ENCODE data around the gene BTBD2. TPM values are rescaled to one million over a fixed set of nuclear protein-coding genes. Genes with fewer than 3 reads are reported as not detected.

BTBD2 gene
- polyA plus RNA-seq, 3 donors = 2.8 to 36.0 (median 3.3) TPM

DNA sequence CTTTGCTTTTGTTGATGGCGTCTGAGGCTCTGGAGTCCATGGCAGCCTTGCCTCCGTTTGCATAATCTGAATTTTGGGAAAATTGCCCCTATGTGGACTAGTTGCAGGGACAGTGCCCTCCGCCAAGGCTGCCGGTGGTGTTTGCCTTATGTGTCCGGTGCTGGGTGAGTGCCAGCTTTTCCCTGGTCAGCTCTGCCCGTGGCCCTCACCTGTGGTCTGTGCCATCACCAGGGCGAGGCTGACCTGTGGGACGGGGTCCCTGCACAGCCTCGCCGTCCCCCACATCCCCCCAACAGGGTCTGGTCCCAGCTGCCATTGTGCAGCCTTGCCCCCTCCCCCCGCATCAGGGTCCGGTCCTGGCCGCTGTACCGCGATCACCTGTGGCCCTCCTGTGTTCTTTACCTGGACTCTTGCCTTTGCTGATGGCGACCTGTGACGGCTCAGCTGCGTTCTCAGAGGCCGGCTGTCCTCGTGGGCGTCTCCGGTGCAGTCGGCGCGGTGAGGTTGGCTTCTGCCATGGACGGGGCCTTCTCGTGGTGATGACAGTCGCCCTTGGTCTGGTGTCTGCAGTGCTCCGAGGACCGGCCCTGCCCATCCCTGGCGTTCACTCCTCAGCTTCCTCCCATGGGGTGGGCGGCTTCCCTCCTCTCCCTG, 61.9 kb downstream of the BTBD2 start:
- Histone ChIP-seq H3K27ac (ENCODE audit: low read depth in 1 of 2, low read length in 2 of 2) (no peak overlapping the region), H3K4me2 (replicated peaks; ENCODE audit: extremely low read depth, low read length, poor library complexity, severe bottlenecking) (no peak overlapping the region), H3K4me3 (replicated peaks in 1 of 3; ENCODE audit: low read depth in 2 of 3, low read length in 3 of 3) (no peak overlapping the region), H3K4me1 (ENCODE audit: control insufficient read depth in 1 of 2, insufficient read depth in 2 of 2, low read length in 2 of 2) (peaks cover 9 to 23% of the 10 kb centered on the region in 2 donors), H4K20me1 (ENCODE audit: insufficient read depth, low read length) (peaks cover 100% of the 10 kb centered on the region), H3K27me3 (ENCODE audit: control insufficient read depth in 2 of 2, insufficient read depth in 2 of 2, low read length in 2 of 2) (no peaks in the 10 kb centered on the region), H3K79me2 (ENCODE audit: insufficient read depth, low read length) (peaks cover 97% of the 10 kb centered on the region), H3K9me3 (replicated peaks in 1 of 2; ENCODE audit: control insufficient read depth in 1 of 2, insufficient read depth in 1 of 2, low read length in 2 of 2) (no peaks in the 10 kb centered on the region), H3K36me3 (replicated peaks in 1 of 2; ENCODE audit: control insufficient read depth in 1 of 2, insufficient read depth in 2 of 2, low read length in 2 of 2) (peaks cover 33 to 55% of the 10 kb centered on the region in 2 donors), H3K9ac (ENCODE audit: insufficient read depth, low read length, poor library complexity, severe bottlenecking) (no peak overlapping the region), H2AFZ (ENCODE audit: insufficient read depth, low read depth, low read length, poor library complexity, severe bottlenecking) (no peak overlapping the region)
- peaks cover 16% of the 10 kb centered on the region for H3K4me1 Mint-ChIP-seq
- no peaks in the 10 kb centered on the region for H3K27me3 Mint-ChIP-seq (ENCODE audit: low read depth in 3 of 3)
- DNase-seq = no peak
- 96% methylated on average over 28 of the region's 32 CpGs for WGBS (ENCODE audit: insufficient coverage)
- intact Hi-C loops (cut with micrococcal nuclease) = no loop called here
- no peaks in the 10 kb centered on the region for H3K9me3 Mint-ChIP-seq
- peaks cover 23 to 49% of the 10 kb centered on the region in 2 donors for H3K36me3 Mint-ChIP-seq
- H3K4me3 Mint-ChIP-seq = no peak overlapping the region
- peak overlapping the region in 1 of 7 donors; percentile 54 for H3K27ac Mint-ChIP-seq
- TF ChIP-seq, protein P1, sequence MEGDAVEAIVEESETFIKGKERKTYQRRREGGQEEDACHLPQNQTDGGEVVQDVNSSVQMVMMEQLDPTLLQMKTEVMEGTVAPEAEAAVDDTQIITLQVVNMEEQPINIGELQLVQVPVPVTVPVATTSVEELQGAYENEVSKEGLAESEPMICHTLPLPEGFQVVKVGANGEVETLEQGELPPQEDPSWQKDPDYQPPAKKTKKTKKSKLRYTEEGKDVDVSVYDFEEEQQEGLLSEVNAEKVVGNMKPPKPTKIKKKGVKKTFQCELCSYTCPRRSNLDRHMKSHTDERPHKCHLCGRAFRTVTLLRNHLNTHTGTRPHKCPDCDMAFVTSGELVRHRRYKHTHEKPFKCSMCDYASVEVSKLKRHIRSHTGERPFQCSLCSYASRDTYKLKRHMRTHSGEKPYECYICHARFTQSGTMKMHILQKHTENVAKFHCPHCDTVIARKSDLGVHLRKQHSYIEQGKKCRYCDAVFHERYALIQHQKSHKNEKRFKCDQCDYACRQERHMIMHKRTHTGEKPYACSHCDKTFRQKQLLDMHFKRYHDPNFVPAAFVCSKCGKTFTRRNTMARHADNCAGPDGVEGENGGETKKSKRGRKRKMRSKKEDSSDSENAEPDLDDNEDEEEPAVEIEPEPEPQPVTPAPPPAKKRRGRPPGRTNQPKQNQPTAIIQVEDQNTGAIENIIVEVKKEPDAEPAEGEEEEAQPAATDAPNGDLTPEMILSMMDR (IDR thresholded peaks at IDR 0.05) = no peak

- no peak overlapping the region for H3K27ac ChIP-seq (ENCODE audit: low read depth in 1 of 2, low read length in 2 of 2)
- H3K9me3 Mint-ChIP-seq = no peaks in the 10 kb centered on the region
- no peak for DNase-seq
- TF ChIP-seq, protein P1 (IDR thresholded peaks at IDR 0.05) = no peak
- H3K27me3 ChIP-seq (ENCODE audit: control insufficient read depth in 2 of 2, insufficient read depth in 2 of 2, low read length in 2 of 2) = no peaks in the 10 kb centered on the region
- no peak overlapping the region for H3K4me3 ChIP-seq (replicated peaks in 1 of 3; ENCODE audit: low read depth in 2 of 3, low read length in 3 of 3)
- H3K27me3 Mint-ChIP-seq (ENCODE audit: low read depth in 3 of 3) = no peaks in the 10 kb centered on the region
- peaks cover 100% of the 10 kb centered on the region for H4K20me1 ChIP-seq (ENCODE audit: insufficient read depth, low read length)
- WGBS (ENCODE audit: insufficient coverage) = 93% methylated on average over 16 of the region's 19 CpGs
- H3K79me2 ChIP-seq (ENCODE audit: insufficient read depth, low read length) = peaks cover 99% of the 10 kb centered on the region
- H3K36me3 ChIP-seq (replicated peaks in 1 of 2; ENCODE audit: control insufficient read depth in 1 of 2, insufficient read depth in 2 of 2, low read length in 2 of 2) = peaks cover 33 to 55% of the 10 kb centered on the region in 2 donors
- peaks cover 12 to 28% of the 10 kb centered on the region in 2 donors for H3K4me1 ChIP-seq (ENCODE audit: control insufficient read depth in 1 of 2, insufficient read depth in 2 of 2, low read length in 2 of 2)
- H3K9me3 ChIP-seq (replicated peaks in 1 of 2; ENCODE audit: control insufficient read depth in 1 of 2, insufficient read depth in 1 of 2, low read length in 2 of 2) = no peaks in the 10 kb centered on the region
- H3K4me2 ChIP-seq (replicated peaks; ENCODE audit: extremely low read depth, low read length, poor library complexity, severe bottlenecking) = no peak overlapping the region
- intact Hi-C loops (cut with micrococcal nuclease) = no loop called here
- H3K9ac ChIP-seq (ENCODE audit: insufficient read depth, low read length, poor library complexity, severe bottlenecking) = no peak overlapping the region
- no peak overlapping the region for H3K27ac Mint-ChIP-seq
- H3K4me1 Mint-ChIP-seq = peaks cover 20% of the 10 kb centered on the region
- H3K36me3 Mint-ChIP-seq = peaks cover 23 to 49% of the 10 kb centered on the region in 2 donors
- no peak overlapping the region for H3K4me3 Mint-ChIP-seq
- no peak overlapping the region for H2AFZ ChIP-seq (ENCODE audit: insufficient read depth, low read depth, low read length, poor library complexity, severe bottlenecking)
Measured at GRCh38 chr19:1953037-1953436, 62.5 kb downstream of the BTBD2 start.
